Gastrocnemius medialis (tissue), 4 donors: ENCODE measurements around the gene FAM83G. TPM values are rescaled to one million over a fixed set of nuclear protein-coding genes. Genes with fewer than 3 reads are reported as not detected.

ENCODE experiments used
- ATAC-seq, 2 donors: fragments of 150-250 bp; one replicate each; pipeline ENCODE4 v1.9.1; 2016
- DNase-seq, 2 donors: peaks; one replicate each; pipeline ENCODE4 v3.0.0-alpha.2; 2019
- H3K27ac ChIP-seq, 4 donors: fragments of 200-600 bp; sonication (generic); 1 replicate in 1 of 4; 2 replicates in 3 of 4; pipeline ENCODE4 v1.5.1; 2016 to 2018; ENCODE audit warnings: mild to moderate bottlenecking in 2 of 4, moderate library complexity in 1 of 4
- H3K27me3 ChIP-seq, 3 donors: fragments of 200-600 bp; sonication (generic) in 2 of 3; 1 replicate in 1 of 3; 2 replicates in 2 of 3; pipeline versions ENCODE4 v1.5.1 to v1.6.0; 2016 to 2019; ENCODE audit warnings: mild to moderate bottlenecking in 1 of 3, moderate library complexity in 1 of 3
- H3K36me3 ChIP-seq, 2 donors: fragments of 200-600 bp; sonication (generic) in 1 of 2; one replicate each; pipeline ENCODE4 v1.5.1; 2017 to 2018
- H3K4me1 ChIP-seq, 2 donors: fragments of 200-600 bp; sonication (generic) in 1 of 2; one replicate each; pipeline ENCODE4 v1.5.1; 2016 to 2017; ENCODE audit warnings: mild to moderate bottlenecking in 2 of 2
- H3K4me3 ChIP-seq, 4 donors: fragments of 200-600 bp; sonication (generic) in 3 of 4; 1 replicate in 1 of 4; 2 replicates in 3 of 4; pipeline ENCODE4 v1.5.1; 2016 to 2019; ENCODE audit warnings: mild to moderate bottlenecking in 2 of 4
- H3K9me3 ChIP-seq, 3 donors: fragments of 200-600 bp; sonication (generic) in 2 of 3; 1 replicate in 1 of 3; 2 replicates in 2 of 3; pipeline ENCODE4 v1.5.1; 2016 to 2019
- CTCF ChIP-seq, 5 experiments: fragments of 450-650 bp in 3 of 5; fragments of 200-600 bp in 2 of 5; sonication (generic) in 2 of 5; IDR thresholded peaks in 4 of 5; conservative IDR thresholded peaks in 1 of 5; 1 replicate in 4 of 5; 2 replicates in 1 of 5; pipeline ENCODE4 v1.5.1; 2016 to 2019; ENCODE audit warnings: antibody characterized with exemption in 5 of 5, mild to moderate bottlenecking in 3 of 5, moderate library complexity in 3 of 5
- POLR2A ChIP-seq, 2 donors: fragments of 450-650 bp; IDR thresholded peaks; one replicate each; pipeline ENCODE4 v1.6.1; 2017; ENCODE audit warnings: antibody characterized with exemption in 2 of 2, mild to moderate bottlenecking in 2 of 2, moderate library complexity in 2 of 2
- in situ Hi-C, 4 donors: fragments of 200-750 bp; cut with MboI; loops; one replicate each; pipeline versions ENCODE4 v1.15.0 to v1.8.0; 2017; ENCODE audit warnings: low sequenced_read_pairs in 4 of 4
- intact Hi-C: fragments of 100-400 bp; cut with DNase I; formaldehyde crosslinking; loops from one replicate; pipeline ENCODE4 v1.15.1; 2023; ENCODE audit warnings: low total_unique reads
- total RNA-seq, 4 donors: library from RNA; depleted of rRNA; stranded (reverse); fragments of >200 nt; gene quantifications; one replicate each; pipeline versions ENCODE4 v1.1.0 to v1.2.3, GENCODE V29; 2016

The FAM83G gene
- total RNA-seq, 4 donors from 2014 or later, result 8.2 to 25.6 (median 16.9) TPM

DNA sequence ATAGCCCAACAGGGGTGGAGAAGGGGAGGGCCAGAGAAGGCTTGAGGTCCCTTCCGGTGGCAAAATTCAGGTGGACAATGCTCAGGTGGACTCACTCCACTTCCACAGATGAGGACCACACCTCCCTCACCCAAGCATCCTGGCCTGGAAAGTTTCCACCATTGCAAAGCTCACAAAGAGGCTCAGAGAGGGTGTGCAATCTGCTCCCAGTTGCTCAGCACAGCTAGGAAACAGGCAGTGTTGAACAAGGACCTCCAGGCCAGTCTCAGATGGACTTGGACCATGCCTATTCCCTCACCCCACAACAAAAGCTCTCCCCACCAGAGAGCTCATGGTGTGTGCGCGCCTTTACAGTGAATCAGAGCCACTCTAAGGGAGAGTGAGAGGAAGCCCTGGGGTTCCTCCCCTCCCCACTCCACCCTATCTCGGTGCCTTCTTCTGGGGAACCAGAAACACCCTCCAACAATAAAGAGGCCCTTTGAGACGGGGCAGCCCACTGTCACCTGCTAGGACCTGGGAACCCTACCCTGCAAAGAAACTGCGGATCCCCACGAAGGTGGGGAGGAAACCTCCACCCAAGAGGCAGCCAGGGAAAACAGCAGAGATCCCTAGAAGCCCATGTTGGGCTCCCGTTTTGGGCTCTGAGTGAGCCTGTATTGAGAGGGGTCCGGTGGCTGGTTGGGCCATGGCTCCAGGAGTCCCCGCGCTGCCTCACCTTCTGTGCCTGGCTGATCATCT, 1.6 kb downstream of the FAM83G start:
- ATAC-seq (no peak), DNase-seq (no peak)
- Histone ChIP-seq H3K27ac (no peak overlapping the region), H3K36me3 (no peaks in the 10 kb centered on the region), H3K27me3 (peaks cover 0 to 2% (median 0%) of the 10 kb centered on the region in 3 donors), H3K9me3 (no peaks in the 10 kb centered on the region), H3K4me1 (peaks cover 0 to 10% of the 10 kb centered on the region in 2 donors), H3K4me3 (no peak overlapping the region)
- intact Hi-C loops (no loop called here), in situ Hi-C loops (loop anchor here in 1 of 4 donors (25.0 kb wide), 1 partner anchor 191 kb away; no protein-coding TSS in a partner anchor)
- TF ChIP-seq CTCF (IDR thresholded peaks at IDR 0.05 in 4 of 5, conservative IDR thresholded peaks at IDR 0.05 in 1 of 5) (no peak), POLR2A (IDR thresholded peaks at IDR 0.05) (no peak)

DNA sequence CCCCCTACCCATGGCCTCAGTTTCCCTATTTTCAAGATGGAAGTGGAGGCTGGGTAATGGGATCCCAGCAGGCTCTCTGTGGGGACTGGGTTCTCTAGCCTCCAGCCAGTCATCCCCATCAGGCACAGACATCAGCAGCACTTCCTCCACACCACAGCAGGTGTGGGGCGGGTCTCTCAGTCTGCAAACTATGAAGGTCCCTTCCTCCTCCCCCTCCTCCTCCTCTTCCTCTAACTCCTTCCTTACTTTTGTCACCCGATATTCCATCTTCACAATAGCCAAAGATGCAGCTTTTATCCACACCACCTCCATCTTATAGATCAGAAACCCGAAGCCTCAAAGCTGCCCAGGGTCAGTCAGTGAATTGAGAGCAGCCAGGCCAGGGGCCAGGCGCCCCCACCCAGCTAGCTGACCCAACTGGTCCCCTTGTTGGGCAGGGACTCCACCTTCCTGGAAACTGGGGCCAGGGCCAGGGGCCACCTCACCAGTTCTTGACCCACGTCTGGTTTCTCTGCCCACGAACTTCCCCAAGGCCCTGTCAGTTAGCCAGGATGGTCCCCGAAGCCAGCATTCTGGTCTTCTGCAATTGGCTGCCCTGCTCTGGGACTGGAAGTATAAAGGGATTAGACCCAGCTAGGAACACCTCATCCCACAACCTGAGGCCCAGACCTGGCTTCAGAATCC, 2.5 kb downstream of the FAM83G start:
- in situ Hi-C loops (loop anchor here in 1 of 4 donors (25.0 kb wide), 1 partner anchor 190 kb away; no protein-coding TSS in a partner anchor), intact Hi-C loops (no loop called here)
- H3K36me3 ChIP-seq, result no peaks in the 10 kb centered on the region
- DNase-seq (no peak), ATAC-seq (no peak)
- no peak overlapping the region for H3K4me3 ChIP-seq
- H3K9me3 ChIP-seq, result no peaks in the 10 kb centered on the region
- TF ChIP-seq POLR2A (IDR thresholded peaks at IDR 0.05) (no peak), CTCF (IDR thresholded peaks at IDR 0.05 in 4 of 5, conservative IDR thresholded peaks at IDR 0.05 in 1 of 5) (no peak)
- no peak overlapping the region for H3K27ac ChIP-seq
- peaks cover 0 to 10% of the 10 kb centered on the region in 2 donors for H3K4me1 ChIP-seq
- peaks cover 0 to 2% (median 0%) of the 10 kb centered on the region in 3 donors for H3K27me3 ChIP-seq

- intact Hi-C loops (no loop called here), in situ Hi-C loops (loop anchor here in 1 of 4 donors (25.0 kb wide), 1 partner anchor 188 kb away; no protein-coding TSS in a partner anchor)
- Histone ChIP-seq H3K36me3 (no peaks in the 10 kb centered on the region), H3K9me3 (no peaks in the 10 kb centered on the region), H3K27me3 (peaks cover 0 to 2% (median 0%) of the 10 kb centered on the region in 3 donors), H3K4me1 (peaks cover 0 to 10% of the 10 kb centered on the region in 2 donors), H3K4me3 (no peak overlapping the region), H3K27ac (no peak overlapping the region)
- no peak for ATAC-seq
- DNase-seq, result no peak
- TF ChIP-seq CTCF (IDR thresholded peaks at IDR 0.05 in 4 of 5, conservative IDR thresholded peaks at IDR 0.05 in 1 of 5) (no peak), POLR2A (IDR thresholded peaks at IDR 0.05) (no peak)
Observed at GRCh38 chr17:19000531-19001325, 3.8 kb downstream of the FAM83G start.

GRCh38 chr17:18999911-19000310, 4.7 kb downstream of the FAM83G start:
- Histone ChIP-seq H3K4me3 (no peak overlapping the region), H3K4me1 (peaks cover 0 to 7% of the 10 kb centered on the region in 2 donors), H3K27ac (no peak overlapping the region), H3K36me3 (no peaks in the 10 kb centered on the region), H3K9me3 (no peaks in the 10 kb centered on the region), H3K27me3 (no peaks in the 10 kb centered on the region)
- no peak for TF ChIP-seq POLR2A (IDR thresholded peaks at IDR 0.05)
- TF ChIP-seq CTCF (IDR thresholded peaks at IDR 0.05 in 4 of 5, conservative IDR thresholded peaks at IDR 0.05 in 1 of 5), result no peak
- in situ Hi-C loops, result loop anchor here in 1 of 4 donors (25.0 kb wide), 1 partner anchor 188 kb away; no protein-coding TSS in a partner anchor
- intact Hi-C loops, result no loop called here
- no peak for DNase-seq
- ATAC-seq, result no peak
